Measurements from ENCODE around the gene TAL2.

The TAL2 gene

GRCh38 chr9:105656131-105656921 is 5.9 kb upstream of the TAL2 start:
- Histone ChIP-seq H2AFZ (ENCODE audit: low read depth, low read length) (no peak overlapping the region), H3K4me3 (ENCODE audit: low read depth in 1 of 2, low read length in 2 of 2) (no peak overlapping the region), H3K4me1 (ENCODE audit: insufficient read depth, low read length) (no peaks in the 10 kb centered on the region), H3K9me3 (ENCODE audit: insufficient read depth, low read length, severe bottlenecking) (no peaks in the 10 kb centered on the region), H3K27ac (ENCODE audit: low read length) (no peak overlapping the region), H3K36me3 (ENCODE audit: insufficient read depth, low read length) (no peaks in the 10 kb centered on the region), H3K4me2 (ENCODE audit: insufficient read depth, low read length) (no peak overlapping the region), H3K79me2 (ENCODE audit: insufficient read depth, low read length) (no peaks in the 10 kb centered on the region), H3K9ac (ENCODE audit: low read depth, low read length) (no peak overlapping the region), H3K27me3 (ENCODE audit: insufficient read depth, low read length, poor library complexity) (no peaks in the 10 kb centered on the region), H4K20me1 (ENCODE audit: insufficient read depth, low read length) (no peaks in the 10 kb centered on the region)
- no peak for DNase-seq
- TF ChIP-seq CTCF (IDR thresholded peaks at IDR 0.05; ENCODE audit: borderline replicate concordance, extremely low read depth, low read length, poor library complexity, severe bottlenecking) (no peak), EZH2 (IDR thresholded peaks at IDR 0.05; ENCODE audit: borderline replicate concordance, low read depth, low read length, severe bottlenecking) (no peak)
- ATAC-seq (ENCODE audit: insufficient read depth, low read depth): no peak

DNA sequence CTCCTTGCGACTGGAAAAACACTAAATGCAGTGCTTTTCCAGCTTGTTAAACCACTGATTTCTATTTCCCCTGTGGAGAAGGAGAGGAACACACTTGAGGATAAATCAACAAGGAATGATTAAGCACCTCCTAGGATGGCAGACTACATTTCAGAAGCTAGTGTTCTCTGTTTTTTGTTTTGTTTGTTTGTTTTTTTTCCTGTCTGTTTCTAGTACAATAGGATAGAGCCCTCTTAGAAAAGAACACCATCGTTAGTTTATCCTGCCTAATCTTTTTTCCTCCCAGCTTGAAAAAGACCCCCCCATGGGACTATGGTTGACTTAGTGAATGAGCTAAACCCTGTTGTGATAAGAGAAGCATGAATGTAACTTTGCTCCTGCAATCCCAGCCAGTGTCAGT is 3.9 kb upstream of the TAL2 start:
- no peak for ATAC-seq (ENCODE audit: insufficient read depth, low read depth)
- no peak overlapping the region for H3K4me3 ChIP-seq (ENCODE audit: low read depth in 1 of 2, low read length in 2 of 2)
- H3K27me3 ChIP-seq (ENCODE audit: insufficient read depth, low read length, poor library complexity): no peaks in the 10 kb centered on the region

GRCh38 chr9:105661011-105661410 is 1.2 kb upstream of the TAL2 start:
- no peaks in the 10 kb centered on the region for H4K20me1 ChIP-seq (ENCODE audit: insufficient read depth, low read length)
- TF ChIP-seq CTCF (IDR thresholded peaks at IDR 0.05; ENCODE audit: borderline replicate concordance, extremely low read depth, low read length, poor library complexity, severe bottlenecking) (no peak), EZH2 (IDR thresholded peaks at IDR 0.05; ENCODE audit: borderline replicate concordance, low read depth, low read length, severe bottlenecking) (no peak)
- no peaks in the 10 kb centered on the region for H3K4me1 ChIP-seq (ENCODE audit: insufficient read depth, low read length)
- no peaks in the 10 kb centered on the region for H3K79me2 ChIP-seq (ENCODE audit: insufficient read depth, low read length)
- no peak overlapping the region for H3K27ac ChIP-seq (ENCODE audit: low read length)
- no peak for ATAC-seq (ENCODE audit: insufficient read depth, low read depth)
- no peak overlapping the region for H3K4me2 ChIP-seq (ENCODE audit: insufficient read depth, low read length)
- no peak for DNase-seq
- H3K9me3 ChIP-seq (ENCODE audit: insufficient read depth, low read length, severe bottlenecking): no peaks in the 10 kb centered on the region
- H3K9ac ChIP-seq (ENCODE audit: low read depth, low read length): no peak overlapping the region
- H3K27me3 ChIP-seq (ENCODE audit: insufficient read depth, low read length, poor library complexity): no peaks in the 10 kb centered on the region
- no peak overlapping the region for H3K4me3 ChIP-seq (ENCODE audit: low read depth in 1 of 2, low read length in 2 of 2)
- no peaks in the 10 kb centered on the region for H3K36me3 ChIP-seq (ENCODE audit: insufficient read depth, low read length)
- H2AFZ ChIP-seq (ENCODE audit: low read depth, low read length): no peak overlapping the region

More for the DNA sequence above, 3.9 kb upstream of the TAL2 start:
- no peaks in the 10 kb centered on the region for H4K20me1 ChIP-seq (ENCODE audit: insufficient read depth, low read length)
- DNase-seq: no peak
- no peaks in the 10 kb centered on the region for H3K9me3 ChIP-seq (ENCODE audit: insufficient read depth, low read length, severe bottlenecking)
- TF ChIP-seq EZH2 (IDR thresholded peaks at IDR 0.05; ENCODE audit: borderline replicate concordance, low read depth, low read length, severe bottlenecking) (no peak), CTCF (IDR thresholded peaks at IDR 0.05; ENCODE audit: borderline replicate concordance, extremely low read depth, low read length, poor library complexity, severe bottlenecking) (no peak)
- H3K79me2 ChIP-seq (ENCODE audit: insufficient read depth, low read length): no peaks in the 10 kb centered on the region
- no peak overlapping the region for H2AFZ ChIP-seq (ENCODE audit: low read depth, low read length)
- H3K27ac ChIP-seq (ENCODE audit: low read length): no peak overlapping the region
- no peaks in the 10 kb centered on the region for H3K4me1 ChIP-seq (ENCODE audit: insufficient read depth, low read length)
- no peak overlapping the region for H3K9ac ChIP-seq (ENCODE audit: low read depth, low read length)
- no peak overlapping the region for H3K4me2 ChIP-seq (ENCODE audit: insufficient read depth, low read length)
- H3K36me3 ChIP-seq (ENCODE audit: insufficient read depth, low read length): no peaks in the 10 kb centered on the region
